Smooth muscle cell (in vitro differentiated cells): ENCODE data around the gene DAAM2. TPM values are rescaled to one million over a fixed set of nuclear protein-coding genes. Genes with fewer than 3 reads are reported as not detected.

ENCODE experiments used
- DNase-seq: peaks from one replicate; lab custom pipeline; 2025; ENCODE audit not compliant: unreplicated experiment; lab: John Stamatoyannopoulos, UW
- H2AFZ ChIP-seq: fragments of 200-600 bp; sonication (generic); 2 replicates; pipeline ENCODE4 v1.6.0; 2016; ENCODE audit warnings: antibody characterized with exemption, low read depth, mild to moderate bottlenecking
- H3F3A ChIP-seq: fragments of 200-600 bp; sonication (generic); 2 replicates; pipeline ENCODE4 v1.6.0; 2017; ENCODE audit warnings: antibody characterized with exemption, low read depth
- H3K27ac ChIP-seq: fragments of 200-600 bp; sonication (generic); 2 replicates; pipeline ENCODE4 v1.5.1; 2016; ENCODE audit warnings: low read depth, mild to moderate bottlenecking
- H3K27me3 ChIP-seq: fragments of 200-600 bp; sonication (generic); 2 replicates; pipeline ENCODE4 v1.6.1; 2016; ENCODE audit warnings: low read depth, mild to moderate bottlenecking
- H3K36me3 ChIP-seq: fragments of 200-600 bp; sonication (generic); 2 replicates; pipeline ENCODE4 v1.5.1; 2016; ENCODE audit warnings: low read depth
- H3K4me1 ChIP-seq: fragments of 200-600 bp; sonication (generic); 2 replicates; pipeline ENCODE4 v1.5.1; 2016; ENCODE audit warnings: low read depth
- H3K4me2 ChIP-seq: fragments of 200-600 bp; sonication (generic); 2 replicates; pipeline ENCODE4 v1.6.0; 2016; ENCODE audit warnings: mild to moderate bottlenecking
- H3K4me3 ChIP-seq: fragments of 200-600 bp; sonication (generic); 2 replicates; pipeline ENCODE4 v1.5.1; 2016; ENCODE audit warnings: mild to moderate bottlenecking
- H3K79me2 ChIP-seq: fragments of 200-600 bp; sonication (generic); 2 replicates; pipeline ENCODE4 v1.6.0; 2016; ENCODE audit warnings: low read depth, mild to moderate bottlenecking
- H3K9ac ChIP-seq: fragments of 200-600 bp; sonication (generic); 2 replicates; pipeline ENCODE4 v1.6.0; 2016; ENCODE audit warnings: low read depth
- H3K9me3 ChIP-seq: fragments of 200-600 bp; sonication (generic); replicated peaks from 2 replicates; pipeline ENCODE4 v1.5.1; 2016; ENCODE audit warnings: low read depth
- H4K20me1 ChIP-seq: fragments of 200-600 bp; sonication (generic); 2 replicates; pipeline ENCODE4 v1.6.0; 2016; ENCODE audit warnings: low read depth
- WGBS: methylation state at CpG from one replicate; pipeline ENCODE4 v1.1.7; 2016; ENCODE audit warnings: low lambda C conversion rate; 5-methylcytosine and 5-hydroxymethylcytosine counted together
- polyA plus RNA-seq: library from polyadenylated mRNA; unstranded; fragments of >200 nt; fragmentation: Nextera tagmentation; extraction: Ambion mirVana; gene quantifications from 2 replicates; pipeline ENCODE4 v1.2.1, GENCODE V29; 2016
- total RNA-seq: library from RNA; depleted of rRNA; stranded (reverse); fragments of >200 nt; gene quantifications from 2 replicates; pipeline ENCODE4 v1.2.3, GENCODE V29; 2014
- TF ChIP-seq, protein P1 (sequence below): fragments of 200-600 bp; sonication (generic); IDR thresholded peaks from 2 replicates; pipeline ENCODE4 v1.5.1; 2017; ENCODE audit warnings: borderline replicate concordance, mild to moderate bottlenecking, antibody characterized with exemption; ENCODE audit not compliant: insufficient read depth, poor library complexity, severe bottlenecking

The DAAM2 gene
- total and polyA plus RNA-seq, 2 experiments from 2014 or later, result 26.5 to 29.8 TPM

GRCh38 chr6:39886871-39887270 lies 94.7 kb downstream of the DAAM2 start:
- H3K4me3 ChIP-seq, result no peak overlapping the region
- no peak for DNase-seq
- TF ChIP-seq, protein P1, sequence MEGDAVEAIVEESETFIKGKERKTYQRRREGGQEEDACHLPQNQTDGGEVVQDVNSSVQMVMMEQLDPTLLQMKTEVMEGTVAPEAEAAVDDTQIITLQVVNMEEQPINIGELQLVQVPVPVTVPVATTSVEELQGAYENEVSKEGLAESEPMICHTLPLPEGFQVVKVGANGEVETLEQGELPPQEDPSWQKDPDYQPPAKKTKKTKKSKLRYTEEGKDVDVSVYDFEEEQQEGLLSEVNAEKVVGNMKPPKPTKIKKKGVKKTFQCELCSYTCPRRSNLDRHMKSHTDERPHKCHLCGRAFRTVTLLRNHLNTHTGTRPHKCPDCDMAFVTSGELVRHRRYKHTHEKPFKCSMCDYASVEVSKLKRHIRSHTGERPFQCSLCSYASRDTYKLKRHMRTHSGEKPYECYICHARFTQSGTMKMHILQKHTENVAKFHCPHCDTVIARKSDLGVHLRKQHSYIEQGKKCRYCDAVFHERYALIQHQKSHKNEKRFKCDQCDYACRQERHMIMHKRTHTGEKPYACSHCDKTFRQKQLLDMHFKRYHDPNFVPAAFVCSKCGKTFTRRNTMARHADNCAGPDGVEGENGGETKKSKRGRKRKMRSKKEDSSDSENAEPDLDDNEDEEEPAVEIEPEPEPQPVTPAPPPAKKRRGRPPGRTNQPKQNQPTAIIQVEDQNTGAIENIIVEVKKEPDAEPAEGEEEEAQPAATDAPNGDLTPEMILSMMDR, result no peak
- 48% methylated on average over 2 of the region's 2 CpGs for WGBS
- H2AFZ ChIP-seq, result no peak overlapping the region
- peak overlapping the region; percentile 34 for H3K4me2 ChIP-seq
- no peaks in the 10 kb centered on the region for H3K36me3 ChIP-seq
- no peaks in the 10 kb centered on the region for H3K79me2 ChIP-seq
- no peaks in the 10 kb centered on the region for H4K20me1 ChIP-seq
- H3K4me1 ChIP-seq, result peaks cover 9% of the 10 kb centered on the region
- H3F3A ChIP-seq, result peaks cover 5% of the 10 kb centered on the region
- H3K27ac ChIP-seq, result peak overlapping the region; percentile 97
- H3K27me3 ChIP-seq, result no peaks in the 10 kb centered on the region
- no peaks in the 10 kb centered on the region for H3K9me3 ChIP-seq
- peak overlapping the region; percentile 64 for H3K9ac ChIP-seq

GRCh38 chr6:39887692-39888450 lies 95.7 kb downstream of the DAAM2 start:
- no peaks in the 10 kb centered on the region for H3K9me3 ChIP-seq
- DNase-seq, result peak; percentile 25
- H3K4me3 ChIP-seq, result no peak overlapping the region
- H3K4me2 ChIP-seq, result peak overlapping the region; percentile 72
- H3K79me2 ChIP-seq, result no peaks in the 10 kb centered on the region
- peaks cover 4% of the 10 kb centered on the region for H3F3A ChIP-seq
- no peaks in the 10 kb centered on the region for H3K36me3 ChIP-seq
- H3K4me1 ChIP-seq, result peaks cover 9% of the 10 kb centered on the region
- H3K27ac ChIP-seq, result peak overlapping the region; percentile 97
- H3K27me3 ChIP-seq, result no peaks in the 10 kb centered on the region
- H2AFZ ChIP-seq, result no peak overlapping the region
- WGBS, result under 1% methylated on average over 14 of the region's 14 CpGs
- peak overlapping the region; percentile 83 for H3K9ac ChIP-seq
- TF ChIP-seq, protein P1, result no peak
- H4K20me1 ChIP-seq, result no peaks in the 10 kb centered on the region

- Histone ChIP-seq H3K27me3 (no peaks in the 10 kb centered on the region), H3K4me1 (peaks cover 9% of the 10 kb centered on the region), H3K4me2 (no peak overlapping the region), H3K9me3 (no peaks in the 10 kb centered on the region), H3F3A (peaks cover 4% of the 10 kb centered on the region), H2AFZ (no peak overlapping the region), H4K20me1 (no peaks in the 10 kb centered on the region), H3K79me2 (no peaks in the 10 kb centered on the region), H3K27ac (peak overlapping the region; percentile 97), H3K9ac (no peak overlapping the region), H3K4me3 (no peak overlapping the region), H3K36me3 (no peaks in the 10 kb centered on the region)
- DNase-seq, result no peak
- TF ChIP-seq, protein P1, result no peak
- WGBS, result 96% methylated on average over 2 of the region's 2 CpGs
These were observed 97.1 kb downstream of the DAAM2 start for GRCh38 chr6:39889229-39889628.

DNA sequence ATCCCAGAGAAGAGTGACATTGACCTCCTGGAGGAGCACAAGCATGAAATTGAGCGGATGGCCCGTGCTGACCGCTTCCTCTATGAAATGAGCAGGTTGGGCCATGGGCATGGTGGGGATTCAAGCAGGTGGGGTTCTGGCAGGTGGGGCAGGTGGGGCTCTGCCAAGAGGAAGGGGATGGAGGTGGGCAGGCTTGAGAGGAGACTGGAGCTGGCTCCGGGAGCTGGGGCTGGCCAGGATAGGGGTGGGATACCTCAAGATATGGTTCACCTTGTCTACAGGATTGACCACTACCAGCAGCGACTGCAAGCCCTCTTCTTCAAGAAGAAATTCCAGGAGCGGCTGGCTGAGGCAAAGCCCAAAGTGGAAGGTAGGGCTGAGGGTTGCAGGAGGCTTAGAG lies 99.2 kb downstream of the DAAM2 start:
- peaks cover 9% of the 10 kb centered on the region for H3K4me1 ChIP-seq
- no peak overlapping the region for H3K27ac ChIP-seq
- no peaks in the 10 kb centered on the region for H4K20me1 ChIP-seq
- H3K9ac ChIP-seq, result no peak overlapping the region
- DNase-seq, result no peak
- no peak overlapping the region for H2AFZ ChIP-seq
- TF ChIP-seq, protein P1, result no peak
- peaks cover 4% of the 10 kb centered on the region for H3F3A ChIP-seq
- no peaks in the 10 kb centered on the region for H3K79me2 ChIP-seq
- no peaks in the 10 kb centered on the region for H3K27me3 ChIP-seq
- H3K4me3 ChIP-seq, result no peak overlapping the region
- no peaks in the 10 kb centered on the region for H3K9me3 ChIP-seq
- WGBS, result 98% methylated on average over 6 of the region's 6 CpGs
- H3K36me3 ChIP-seq, result no peaks in the 10 kb centered on the region
- H3K4me2 ChIP-seq, result no peak overlapping the region
